ENCODE data around the gene LPAR5. TPM values are rescaled to one million over a fixed set of nuclear protein-coding genes. Genes with fewer than 3 reads are reported as not detected.

LPAR5 gene
- 2.5 TPM for total RNA-seq
- long read RNA-seq, transcript LPAR5-201 (2 exons, 3,171 nt) = major isoform, 5 of 6 reads
- long read RNA-seq, partial matches to known transcripts = 0 of 6 reads
- long read RNA-seq, other reads (novel, unspliced or antisense) = 0 of 6 reads

DNA sequence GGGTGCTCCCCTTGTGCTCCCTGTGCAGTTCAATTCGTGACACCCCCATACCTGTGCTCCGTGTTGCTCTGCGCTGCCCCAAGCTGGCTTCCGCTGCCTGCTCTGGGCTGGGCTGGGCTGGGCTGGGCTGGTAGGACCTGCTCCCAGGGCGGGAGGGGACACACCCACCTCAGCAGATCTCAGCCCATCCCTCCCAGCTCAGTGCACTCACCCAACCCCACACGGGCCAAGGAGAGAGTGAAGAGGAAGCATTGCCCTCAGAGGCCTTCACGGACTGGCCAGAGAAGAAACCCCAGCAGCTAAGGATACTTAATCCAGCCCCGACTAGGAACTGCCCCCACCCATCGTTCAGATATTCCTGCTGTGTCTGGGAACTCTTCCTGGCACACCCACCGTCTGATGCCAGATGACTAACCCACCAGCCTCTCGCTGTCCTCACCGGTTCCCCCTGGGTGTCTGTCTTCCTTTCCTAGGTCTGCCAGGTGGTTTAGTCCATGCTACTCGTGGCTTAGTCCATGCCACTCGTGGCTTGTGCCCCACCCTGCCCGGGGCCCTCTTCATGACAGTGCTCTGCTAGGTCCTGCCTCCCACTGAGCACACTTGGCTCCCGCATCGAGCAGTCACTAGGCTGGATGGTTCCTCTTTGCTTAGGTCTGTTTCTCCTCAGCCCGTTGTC lies at the start of gene LPAR5:
LPAR5 (minus strand) TSS at position 104 of the 676 bp plus-strand sequence. CDS start 14,711 bp downstream, outside the sequence.
- TF ChIP-seq, protein P1, sequence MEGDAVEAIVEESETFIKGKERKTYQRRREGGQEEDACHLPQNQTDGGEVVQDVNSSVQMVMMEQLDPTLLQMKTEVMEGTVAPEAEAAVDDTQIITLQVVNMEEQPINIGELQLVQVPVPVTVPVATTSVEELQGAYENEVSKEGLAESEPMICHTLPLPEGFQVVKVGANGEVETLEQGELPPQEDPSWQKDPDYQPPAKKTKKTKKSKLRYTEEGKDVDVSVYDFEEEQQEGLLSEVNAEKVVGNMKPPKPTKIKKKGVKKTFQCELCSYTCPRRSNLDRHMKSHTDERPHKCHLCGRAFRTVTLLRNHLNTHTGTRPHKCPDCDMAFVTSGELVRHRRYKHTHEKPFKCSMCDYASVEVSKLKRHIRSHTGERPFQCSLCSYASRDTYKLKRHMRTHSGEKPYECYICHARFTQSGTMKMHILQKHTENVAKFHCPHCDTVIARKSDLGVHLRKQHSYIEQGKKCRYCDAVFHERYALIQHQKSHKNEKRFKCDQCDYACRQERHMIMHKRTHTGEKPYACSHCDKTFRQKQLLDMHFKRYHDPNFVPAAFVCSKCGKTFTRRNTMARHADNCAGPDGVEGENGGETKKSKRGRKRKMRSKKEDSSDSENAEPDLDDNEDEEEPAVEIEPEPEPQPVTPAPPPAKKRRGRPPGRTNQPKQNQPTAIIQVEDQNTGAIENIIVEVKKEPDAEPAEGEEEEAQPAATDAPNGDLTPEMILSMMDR (IDR thresholded peaks at IDR 0.05) = no peak
- H3K9me3 ChIP-seq = no peaks in the 10 kb centered on the region
- DNase-seq = no peak
- H3K4me1 ChIP-seq = no peaks in the 10 kb centered on the region
- H3K27me3 ChIP-seq = no peaks in the 10 kb centered on the region
- no peaks in the 10 kb centered on the region for H3K36me3 ChIP-seq
- peak within 1 kb of the TSS; percentile 4 for H3K4me3 ChIP-seq
- ATAC-seq = peak; percentile 69
- intact Hi-C loops (cut with DNase I) = no loop called here
- peak within 1 kb of the TSS; percentile 32 for H3K27ac ChIP-seq

DNA sequence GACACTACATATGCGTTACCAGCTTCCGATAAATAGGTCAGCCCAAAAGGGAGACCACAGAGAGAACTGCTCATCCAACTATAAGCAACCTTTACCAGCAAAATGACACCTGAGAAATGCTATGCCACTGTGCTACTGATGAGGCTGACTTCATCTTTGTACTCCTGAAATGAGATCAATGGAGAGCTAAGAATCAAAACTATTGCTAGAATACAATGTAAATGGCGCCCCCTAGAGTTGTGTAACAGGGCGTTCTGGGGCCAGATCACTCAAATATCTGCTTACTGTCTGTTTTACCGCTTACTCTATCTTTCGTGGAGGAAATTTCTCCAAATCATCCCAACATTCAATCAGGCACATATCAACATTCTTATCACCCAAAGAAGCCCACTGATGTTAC lies 48.9 kb upstream of the LPAR5 start:
- H3K4me1 ChIP-seq = peaks cover 25% of the 10 kb centered on the region
- no peak overlapping the region for H3K4me3 ChIP-seq
- TF ChIP-seq, protein P1 (IDR thresholded peaks at IDR 0.05) = peak; percentile 51
- ATAC-seq = no peak
- intact Hi-C loops (cut with DNase I) = no loop called here
- no peaks in the 10 kb centered on the region for H3K27me3 ChIP-seq
- H3K27ac ChIP-seq = no peak overlapping the region
- peaks cover 13% of the 10 kb centered on the region for H3K36me3 ChIP-seq
- no peak for DNase-seq
- no peaks in the 10 kb centered on the region for H3K9me3 ChIP-seq

- DNase-seq = no peak
- Histone ChIP-seq H3K4me3 (no peak overlapping the region), H3K4me1 (no peaks in the 10 kb centered on the region), H3K9me3 (no peaks in the 10 kb centered on the region), H3K27me3 (no peaks in the 10 kb centered on the region), H3K36me3 (peaks cover 89% of the 10 kb centered on the region), H3K27ac (no peak overlapping the region)
- TF ChIP-seq, protein P1 (IDR thresholded peaks at IDR 0.05) = no peak
- no peak for ATAC-seq
- intact Hi-C loops (cut with DNase I) = no loop called here
Measured at GRCh38 chr12:6676962-6677361, 41.2 kb upstream of the LPAR5 start.

DNA sequence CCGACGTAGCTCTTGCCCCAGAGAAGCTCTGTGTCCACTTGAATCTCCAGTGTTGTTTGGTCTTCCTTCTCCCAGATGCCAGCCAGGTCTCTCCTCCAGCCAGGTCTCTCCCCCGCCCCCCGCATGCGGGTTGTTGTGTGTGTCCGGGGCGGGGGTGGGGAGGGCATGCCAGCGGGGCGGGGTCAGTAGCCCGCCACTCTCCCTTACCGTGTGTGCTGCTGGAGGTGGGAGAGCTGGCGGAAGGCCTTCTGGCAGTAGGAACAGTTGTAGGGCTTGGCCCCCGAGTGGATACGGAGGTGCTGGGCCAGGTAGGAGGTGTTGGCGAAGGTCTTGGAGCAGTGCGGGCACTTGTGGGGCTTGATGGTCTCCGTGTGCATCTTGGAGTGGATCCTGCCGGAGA lies 36.4 kb upstream of the LPAR5 start:
- TF ChIP-seq, protein P1 (IDR thresholded peaks at IDR 0.05) = no peak

DNA sequence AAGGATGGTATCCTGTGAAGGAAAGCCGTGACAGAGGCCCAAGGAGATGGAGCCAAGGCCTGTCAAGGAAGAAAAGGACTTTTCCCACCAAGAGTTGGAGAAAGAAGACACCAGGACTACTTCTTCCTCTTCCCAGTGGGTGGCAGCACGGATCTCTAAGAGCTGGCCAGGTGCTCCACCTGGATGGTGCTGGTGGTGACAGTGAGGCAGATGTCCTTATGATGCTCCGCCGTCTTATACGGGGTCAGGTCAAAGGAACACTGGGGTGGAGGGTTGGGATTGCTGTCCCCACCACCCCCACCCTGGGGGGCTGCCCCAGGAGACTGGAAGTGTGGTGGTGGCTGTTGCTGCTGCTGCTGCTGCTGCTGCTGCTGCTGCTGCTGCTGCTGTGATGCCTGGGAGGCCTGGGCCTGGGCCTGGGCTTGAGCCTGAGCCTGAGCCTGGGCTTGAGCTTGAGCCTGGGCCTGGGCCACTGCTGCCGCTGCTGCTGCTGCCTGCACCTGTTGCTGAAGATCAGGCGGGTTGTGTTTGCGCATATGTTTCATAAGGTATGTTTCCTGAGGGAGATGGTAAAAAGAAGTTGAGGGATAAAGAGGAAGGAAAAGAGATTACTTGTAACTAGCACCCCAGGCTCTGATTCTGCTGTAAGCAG lies 31.9 kb upstream of the LPAR5 start:
- TF ChIP-seq, protein P1 (IDR thresholded peaks at IDR 0.05) = peak; percentile 7
- no peak overlapping the region for H3K27ac ChIP-seq
- H3K9me3 ChIP-seq = no peaks in the 10 kb centered on the region
- DNase-seq (no peak), ATAC-seq (no peak)
- H3K36me3 ChIP-seq = peaks cover 63% of the 10 kb centered on the region
- H3K4me3 ChIP-seq = no peak overlapping the region
- intact Hi-C loops (cut with DNase I) = no loop called here
- H3K4me1 ChIP-seq = no peaks in the 10 kb centered on the region
- no peaks in the 10 kb centered on the region for H3K27me3 ChIP-seq

More for the DNA sequence above, 36.4 kb upstream of the LPAR5 start:
- no peak for ATAC-seq
- no peaks in the 10 kb centered on the region for H3K27me3 ChIP-seq
- no peak overlapping the region for H3K4me3 ChIP-seq
- no peak for DNase-seq
- H3K27ac ChIP-seq = no peak overlapping the region
- H3K36me3 ChIP-seq = peaks cover 100% of the 10 kb centered on the region
- intact Hi-C loops (cut with DNase I) = no loop called here
- H3K4me1 ChIP-seq = no peaks in the 10 kb centered on the region
- H3K9me3 ChIP-seq = no peaks in the 10 kb centered on the region

All from upper lobe of right lung (tissue), 1 donor.